ENCODE results near the gene MUC4. TPM values are rescaled to one million over a fixed set of nuclear protein-coding genes. Genes with fewer than 3 reads are reported as not detected.

The MUC4 gene
- total RNA-seq, 1 experiment from 2014 or later: not detected

DNA sequence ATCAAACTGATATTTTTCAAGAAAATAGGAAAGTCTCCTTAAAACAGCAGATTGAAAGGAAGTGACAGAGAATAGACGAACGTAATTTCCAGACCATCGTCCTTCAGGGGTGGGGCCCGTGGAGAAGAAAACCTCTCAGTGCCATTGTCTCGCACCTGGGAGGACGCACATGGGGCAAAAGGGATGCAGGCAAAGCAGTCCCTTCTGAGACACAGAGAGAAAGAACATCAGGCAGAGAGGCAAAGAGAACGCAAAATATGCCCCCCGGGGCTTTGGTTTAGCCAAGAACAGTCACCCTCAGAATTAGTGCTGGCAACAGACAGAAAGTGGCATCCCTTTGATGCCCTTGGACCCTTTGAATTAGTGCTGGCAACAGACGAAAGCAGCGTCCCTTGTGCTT, 53.9 kb downstream of the MUC4 start:
- Histone ChIP-seq H3K9ac (ENCODE audit: low read length) (no peak overlapping the region), H3F3A (ENCODE audit: low read length, unreplicated experiment) (no peaks in the 10 kb centered on the region), H2AFZ (ENCODE audit: low read length) (no peak overlapping the region), H3K4me1 (ENCODE audit: insufficient read depth, low read length) (no peaks in the 10 kb centered on the region), H3K36me3 (ENCODE audit: low read depth, low read length) (no peaks in the 10 kb centered on the region), H3K27me3 (ENCODE audit: low read length) (peaks cover 14% of the 10 kb centered on the region; the same call in 1 of the 2 replicates), H3K9me3 (ENCODE audit: low read length) (no peaks in the 10 kb centered on the region), H3K4me2 (ENCODE audit: low read length) (no peak overlapping the region), H3K27ac (ENCODE audit: low read length) (no peak overlapping the region), H3K4me3 (ENCODE audit: low read length) (no peak overlapping the region), H3K79me2 (ENCODE audit: low read length) (no peaks in the 10 kb centered on the region), H3K9me2 (replicated peaks; ENCODE audit: low read length) (no peaks in the 10 kb centered on the region), H4K20me1 (ENCODE audit: low read length) (no peaks in the 10 kb centered on the region)
- CTCF ChIA-PET: no interaction called here
- ATAC-seq: no peak
- no TSS peak for BruUV-seq (replicated peaks)
- DNase-seq: no peak
- intact Hi-C loops (cut with micrococcal nuclease): no loop called here
- POLR2A ChIA-PET (ENCODE audit: unreplicated experiment): no interaction called here
- TF ChIP-seq EZH2phosphoT487 (IDR thresholded peaks at IDR 0.05; ENCODE audit: borderline replicate concordance, low read length) (no peak), EZH2 (IDR thresholded peaks at IDR 0.05; ENCODE audit: low read length, unreplicated experiment) (no peak)
- TF ChIP-seq, protein P1, sequence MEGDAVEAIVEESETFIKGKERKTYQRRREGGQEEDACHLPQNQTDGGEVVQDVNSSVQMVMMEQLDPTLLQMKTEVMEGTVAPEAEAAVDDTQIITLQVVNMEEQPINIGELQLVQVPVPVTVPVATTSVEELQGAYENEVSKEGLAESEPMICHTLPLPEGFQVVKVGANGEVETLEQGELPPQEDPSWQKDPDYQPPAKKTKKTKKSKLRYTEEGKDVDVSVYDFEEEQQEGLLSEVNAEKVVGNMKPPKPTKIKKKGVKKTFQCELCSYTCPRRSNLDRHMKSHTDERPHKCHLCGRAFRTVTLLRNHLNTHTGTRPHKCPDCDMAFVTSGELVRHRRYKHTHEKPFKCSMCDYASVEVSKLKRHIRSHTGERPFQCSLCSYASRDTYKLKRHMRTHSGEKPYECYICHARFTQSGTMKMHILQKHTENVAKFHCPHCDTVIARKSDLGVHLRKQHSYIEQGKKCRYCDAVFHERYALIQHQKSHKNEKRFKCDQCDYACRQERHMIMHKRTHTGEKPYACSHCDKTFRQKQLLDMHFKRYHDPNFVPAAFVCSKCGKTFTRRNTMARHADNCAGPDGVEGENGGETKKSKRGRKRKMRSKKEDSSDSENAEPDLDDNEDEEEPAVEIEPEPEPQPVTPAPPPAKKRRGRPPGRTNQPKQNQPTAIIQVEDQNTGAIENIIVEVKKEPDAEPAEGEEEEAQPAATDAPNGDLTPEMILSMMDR (conservative IDR thresholded peaks at IDR 0.05; ENCODE audit: low read depth, low read length): no peak

GRCh38 chr3:195757438-195757770, 54.3 kb downstream of the MUC4 start:
- DNase-seq: no peak
- intact Hi-C loops (cut with micrococcal nuclease): no loop called here
- no peaks in the 10 kb centered on the region for H3F3A ChIP-seq (ENCODE audit: low read length, unreplicated experiment)
- TF ChIP-seq EZH2phosphoT487 (IDR thresholded peaks at IDR 0.05; ENCODE audit: borderline replicate concordance, low read length) (no peak), EZH2 (IDR thresholded peaks at IDR 0.05; ENCODE audit: low read length, unreplicated experiment) (no peak)
- TF ChIP-seq, protein P1 (conservative IDR thresholded peaks at IDR 0.05; ENCODE audit: low read depth, low read length): no peak
- ATAC-seq: no peak
- H3K9me3 ChIP-seq (ENCODE audit: low read length): no peaks in the 10 kb centered on the region
- H3K9ac ChIP-seq (ENCODE audit: low read length): no peak overlapping the region
- H3K9me2 ChIP-seq (replicated peaks; ENCODE audit: low read length): no peaks in the 10 kb centered on the region
- H3K79me2 ChIP-seq (ENCODE audit: low read length): no peaks in the 10 kb centered on the region
- H3K27me3 ChIP-seq (ENCODE audit: low read length): peaks cover 14% of the 10 kb centered on the region; the same call in 1 of the 2 replicates
- H3K4me2 ChIP-seq (ENCODE audit: low read length): no peak overlapping the region
- H3K27ac ChIP-seq (ENCODE audit: low read length): no peak overlapping the region
- no peak overlapping the region for H3K4me3 ChIP-seq (ENCODE audit: low read length)
- BruUV-seq (replicated peaks): no TSS peak
- no peaks in the 10 kb centered on the region for H3K4me1 ChIP-seq (ENCODE audit: insufficient read depth, low read length)
- no peak overlapping the region for H2AFZ ChIP-seq (ENCODE audit: low read length)
- H3K36me3 ChIP-seq (ENCODE audit: low read depth, low read length): no peaks in the 10 kb centered on the region
- POLR2A ChIA-PET (ENCODE audit: unreplicated experiment): no interaction called here
- no peaks in the 10 kb centered on the region for H4K20me1 ChIP-seq (ENCODE audit: low read length)
- CTCF ChIA-PET: no interaction called here

DNA sequence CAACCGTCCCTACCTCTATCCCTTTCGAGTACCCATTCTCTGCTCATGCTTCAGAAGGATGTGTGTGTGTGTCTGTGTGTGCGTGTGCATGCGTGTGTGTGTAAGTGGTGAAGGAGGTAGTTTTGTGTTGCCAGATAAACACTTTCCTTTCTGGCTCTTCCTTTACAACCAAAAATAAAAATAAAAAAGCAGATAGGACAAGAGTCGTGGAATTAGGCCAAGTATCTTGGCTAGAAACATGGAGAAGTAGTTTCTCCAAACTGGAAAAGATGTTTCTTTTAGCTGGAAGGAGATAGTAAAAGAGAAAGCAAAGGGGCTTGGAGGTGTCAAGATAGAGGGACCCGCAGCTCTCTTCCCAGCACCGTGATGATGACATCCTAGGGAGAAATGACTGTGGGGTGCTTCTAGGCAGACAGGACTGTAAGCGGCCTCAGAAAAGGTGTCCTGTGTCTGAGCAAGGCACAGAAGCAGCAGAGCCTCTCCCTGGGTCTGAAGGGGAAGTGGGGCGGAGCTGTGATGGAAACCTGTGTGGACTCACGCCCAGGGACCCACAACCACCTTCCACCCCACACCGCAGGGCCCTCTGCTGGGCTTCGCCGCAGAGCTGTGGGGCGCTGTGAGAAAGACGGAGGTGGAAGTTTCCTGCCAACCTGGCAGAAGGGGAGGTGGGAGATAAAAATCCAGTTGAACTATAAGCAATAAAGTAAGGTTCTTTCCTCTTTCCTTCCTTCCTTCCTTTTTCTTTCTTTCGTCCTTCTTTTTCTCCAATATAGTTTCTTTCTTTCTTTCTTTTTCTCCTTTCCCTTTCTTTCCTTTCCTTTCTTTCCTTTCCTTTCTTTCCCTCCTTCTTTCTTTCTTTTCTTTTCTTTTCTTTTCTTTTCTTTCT, 55.7 kb downstream of the MUC4 start:
- Histone ChIP-seq H3K4me1 (ENCODE audit: insufficient read depth, low read length) (no peaks in the 10 kb centered on the region), H3K79me2 (ENCODE audit: low read length) (no peaks in the 10 kb centered on the region), H3K27ac (ENCODE audit: low read length) (no peak overlapping the region), H2AFZ (ENCODE audit: low read length) (no peak overlapping the region), H3K4me2 (ENCODE audit: low read length) (no peak overlapping the region), H3K9me2 (replicated peaks; ENCODE audit: low read length) (no peaks in the 10 kb centered on the region), H3F3A (ENCODE audit: low read length, unreplicated experiment) (no peaks in the 10 kb centered on the region), H3K36me3 (ENCODE audit: low read depth, low read length) (no peaks in the 10 kb centered on the region), H3K4me3 (ENCODE audit: low read length) (no peak overlapping the region), H4K20me1 (ENCODE audit: low read length) (no peaks in the 10 kb centered on the region), H3K9me3 (ENCODE audit: low read length) (no peaks in the 10 kb centered on the region), H3K9ac (ENCODE audit: low read length) (no peak overlapping the region), H3K27me3 (ENCODE audit: low read length) (peaks cover 14% of the 10 kb centered on the region; the same call in 1 of the 2 replicates)
- TF ChIP-seq, protein P1 (conservative IDR thresholded peaks at IDR 0.05; ENCODE audit: low read depth, low read length): no peak
- TF ChIP-seq EZH2 (IDR thresholded peaks at IDR 0.05; ENCODE audit: low read length, unreplicated experiment): no peak
- no peak for TF ChIP-seq EZH2phosphoT487 (IDR thresholded peaks at IDR 0.05; ENCODE audit: borderline replicate concordance, low read length)
- DNase-seq (no peak), ATAC-seq (no peak)
- no TSS peak for BruUV-seq (replicated peaks)
- ChIA-PET POLR2A (ENCODE audit: unreplicated experiment) (no interaction called here), CTCF (no interaction called here)
- intact Hi-C loops (cut with micrococcal nuclease): no loop called here
